Hematopoietic multipotent progenitor cell treated with erythropoietin and hydrocortisone succinate and interleukin-3 and kit ligand, for 4 days (in vitro differentiated cells): ENCODE data around the gene GABRE.
"Not testable (repeated sequence)": the region's sequence is repeated elsewhere in the genome, so short reads cannot be mapped to it uniquely, and the experiment has no call there.

ENCODE experiments used
- DNase-seq: peaks from one replicate; pipeline ENCODE4 v3.0.0-alpha.2; 2015

The GABRE gene

DNA sequence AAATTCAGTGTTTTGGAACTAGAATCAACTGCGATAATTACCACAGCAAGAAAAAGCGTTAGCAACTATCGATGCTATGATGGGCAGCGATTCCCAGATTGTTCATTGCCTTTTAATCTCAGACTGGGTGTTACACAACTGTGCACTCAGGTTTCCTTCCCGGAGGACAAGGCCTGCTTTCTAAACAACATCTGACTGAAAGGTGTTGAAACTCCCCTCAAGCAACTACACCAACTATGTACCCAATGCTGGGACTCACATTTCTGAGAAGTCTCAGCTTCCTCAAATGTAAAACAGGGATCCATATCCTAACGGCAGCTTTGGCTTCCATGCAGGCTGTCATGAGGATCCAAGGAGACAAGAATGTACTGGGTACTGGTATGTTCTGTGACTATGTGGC is 8.2 kb downstream of the GABRE start:
- DNase-seq = no peak

DNA sequence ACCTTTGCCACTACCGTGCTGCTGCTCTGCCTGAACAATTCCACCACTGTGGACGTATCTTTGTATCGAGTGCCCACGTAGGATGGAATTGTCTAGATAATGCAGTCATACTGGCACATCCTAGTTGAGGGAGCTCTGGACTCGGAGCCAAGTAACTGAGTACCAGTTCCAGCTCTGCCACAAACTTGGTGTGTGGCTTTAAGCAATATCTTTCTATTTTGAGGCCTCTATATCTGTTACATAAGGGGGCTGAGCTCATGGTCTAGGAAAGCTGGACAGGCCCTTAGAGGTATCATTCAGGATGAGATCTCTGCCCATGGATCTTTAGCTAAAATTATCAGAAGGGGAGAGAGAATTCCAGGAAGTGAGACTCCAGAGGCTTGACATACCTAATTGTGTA is 12.4 kb downstream of the GABRE start:
- DNase-seq = no peak

DNA sequence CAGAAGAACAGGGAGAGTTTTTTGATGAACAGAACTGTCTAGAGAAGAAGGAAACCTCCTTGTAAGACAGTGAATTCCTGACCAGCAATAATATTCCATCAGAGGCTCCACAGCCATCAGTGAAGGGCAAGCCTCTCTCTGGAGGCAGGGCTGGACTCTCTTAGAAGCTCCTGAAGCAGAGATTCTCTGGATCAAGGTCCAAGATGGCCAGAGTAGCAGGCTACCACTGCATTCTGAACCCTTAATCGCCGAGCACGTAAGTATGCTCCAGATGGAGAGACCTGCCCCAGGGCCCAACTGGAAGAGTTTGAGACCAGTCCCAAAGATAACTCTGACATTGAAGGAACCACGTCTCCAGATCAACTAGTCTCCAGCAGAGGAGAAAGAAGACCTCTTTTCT is 16.4 kb downstream of the GABRE start:
- no peak for DNase-seq

DNA sequence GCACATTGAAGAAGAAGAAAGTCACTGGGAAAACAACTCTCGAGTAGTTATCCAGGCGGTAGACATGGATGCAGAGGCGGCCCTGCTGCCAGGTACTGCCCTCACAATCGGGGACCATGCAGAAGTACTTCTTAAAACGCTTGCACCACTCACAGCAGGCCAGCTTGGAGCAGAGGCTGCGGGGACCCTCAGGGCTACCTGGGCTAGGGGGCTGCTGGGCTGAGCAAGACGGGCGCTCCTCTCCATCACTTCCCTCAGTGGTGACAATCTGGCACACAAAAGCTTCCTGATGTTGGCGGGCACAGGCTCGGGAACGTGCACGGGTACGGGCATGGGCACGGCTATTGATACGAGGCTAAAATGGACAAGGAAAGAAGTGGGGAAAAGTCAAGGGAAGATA is 19.7 kb downstream of the GABRE start:
- DNase-seq = no peak

DNA sequence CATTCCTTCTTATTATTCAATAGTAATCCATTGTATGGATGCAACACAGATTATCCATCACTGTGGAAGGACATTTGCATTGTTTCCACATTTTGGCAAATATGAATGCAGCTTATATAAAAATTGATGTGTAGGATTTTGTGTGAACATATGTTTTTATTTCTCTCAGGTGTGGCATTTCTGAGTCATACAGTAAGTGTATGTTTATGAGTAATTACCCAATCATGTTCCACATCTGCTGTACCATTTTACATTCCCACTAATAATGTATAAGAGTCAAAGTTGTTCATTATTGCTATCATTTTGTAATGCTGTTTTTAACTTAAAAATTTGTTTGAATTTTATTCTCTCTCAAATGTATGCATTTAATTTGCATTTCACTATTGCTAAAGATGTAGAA is 36.3 kb downstream of the GABRE start:
- DNase-seq = no peak

DNA sequence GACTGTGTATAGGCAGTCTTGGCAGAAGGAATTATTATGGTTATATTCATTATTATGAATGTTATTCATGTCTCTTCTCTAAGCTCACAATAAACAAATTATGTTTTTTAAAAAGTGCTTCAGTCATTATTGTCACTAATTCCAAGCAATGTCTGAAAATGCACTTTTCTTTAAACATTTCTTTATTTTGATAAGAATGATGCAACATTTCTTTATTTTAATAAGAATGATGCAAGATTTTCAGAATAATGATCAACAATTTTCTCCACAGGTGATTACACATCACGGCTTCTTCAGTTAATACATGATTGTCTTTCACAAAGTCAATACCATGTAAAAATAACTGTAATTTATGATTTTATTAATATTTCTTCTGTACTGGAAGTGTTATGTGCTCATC is 39.1 kb downstream of the GABRE start:
- DNase-seq = no peak

DNA sequence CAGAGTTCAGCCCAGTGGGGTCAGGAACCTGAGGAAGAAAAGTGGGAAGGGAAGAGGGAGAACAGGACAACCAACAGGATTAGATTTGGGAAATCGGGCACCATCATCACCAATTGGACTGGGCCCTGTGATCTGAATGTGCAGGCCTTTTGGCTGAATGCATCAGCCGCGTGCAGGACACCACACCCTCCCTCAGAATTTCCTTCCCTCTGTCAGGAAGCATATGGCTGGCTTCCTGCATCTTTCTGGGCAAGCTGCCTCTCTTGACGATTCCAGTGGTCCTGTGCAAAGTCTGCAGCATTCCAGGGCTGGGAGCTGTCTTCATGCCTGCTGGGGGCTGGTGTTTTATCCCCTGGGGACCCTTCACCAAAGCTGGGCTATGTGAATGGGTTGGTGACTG is 45.4 kb downstream of the GABRE start:
- DNase-seq = no peak

DNA sequence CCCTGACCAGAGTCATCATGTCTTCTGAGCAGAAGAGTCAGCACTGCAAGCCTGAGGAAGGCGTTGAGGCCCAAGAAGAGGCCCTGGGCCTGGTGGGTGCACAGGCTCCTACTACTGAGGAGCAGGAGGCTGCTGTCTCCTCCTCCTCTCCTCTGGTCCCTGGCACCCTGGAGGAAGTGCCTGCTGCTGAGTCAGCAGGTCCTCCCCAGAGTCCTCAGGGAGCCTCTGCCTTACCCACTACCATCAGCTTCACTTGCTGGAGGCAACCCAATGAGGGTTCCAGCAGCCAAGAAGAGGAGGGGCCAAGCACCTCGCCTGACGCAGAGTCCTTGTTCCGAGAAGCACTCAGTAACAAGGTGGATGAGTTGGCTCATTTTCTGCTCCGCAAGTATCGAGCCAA is 50.8 kb downstream of the GABRE start:
- no peak for DNase-seq

DNA sequence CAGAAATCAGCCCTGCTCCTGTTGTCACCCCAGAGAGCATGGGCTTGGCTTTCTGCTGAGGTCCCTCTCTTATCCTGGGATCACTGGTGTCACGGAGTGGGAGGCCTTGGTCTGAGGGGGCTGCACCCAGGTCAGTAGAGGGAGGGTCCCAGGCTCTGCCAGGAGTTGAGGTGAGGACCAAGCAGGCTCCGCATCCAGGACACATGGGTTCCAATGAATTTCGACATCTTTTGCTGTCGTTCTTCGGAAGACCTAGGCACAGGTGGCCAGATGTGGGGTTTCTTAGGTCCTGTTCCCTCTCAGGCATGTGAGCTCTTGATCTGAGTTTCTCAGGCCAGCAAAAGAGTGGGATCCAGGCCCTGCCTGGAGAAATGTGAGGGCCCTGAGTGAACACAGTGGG is 51.8 kb downstream of the GABRE start:
- DNase-seq = no peak

DNA sequence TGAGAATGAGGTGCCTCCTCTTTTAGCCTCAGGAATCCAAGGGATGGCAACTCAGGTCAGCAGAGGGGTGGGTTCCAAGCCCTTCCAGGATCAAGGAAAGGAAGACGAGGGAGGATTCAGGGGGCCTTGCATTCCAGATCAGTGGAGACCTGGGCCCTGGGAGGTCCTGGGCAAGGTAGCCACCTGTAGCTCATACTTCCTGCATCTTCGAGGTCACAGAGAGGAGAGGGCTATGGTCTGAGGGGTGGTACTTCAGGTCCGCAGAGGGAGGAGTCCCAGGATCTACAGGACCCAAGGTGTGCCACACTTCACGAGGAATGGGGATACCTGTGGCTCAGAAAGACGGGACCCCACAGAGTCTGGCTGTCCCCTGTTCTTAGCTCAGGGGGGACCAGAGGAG is 52.6 kb downstream of the GABRE start:
- no peak for DNase-seq

DNA sequence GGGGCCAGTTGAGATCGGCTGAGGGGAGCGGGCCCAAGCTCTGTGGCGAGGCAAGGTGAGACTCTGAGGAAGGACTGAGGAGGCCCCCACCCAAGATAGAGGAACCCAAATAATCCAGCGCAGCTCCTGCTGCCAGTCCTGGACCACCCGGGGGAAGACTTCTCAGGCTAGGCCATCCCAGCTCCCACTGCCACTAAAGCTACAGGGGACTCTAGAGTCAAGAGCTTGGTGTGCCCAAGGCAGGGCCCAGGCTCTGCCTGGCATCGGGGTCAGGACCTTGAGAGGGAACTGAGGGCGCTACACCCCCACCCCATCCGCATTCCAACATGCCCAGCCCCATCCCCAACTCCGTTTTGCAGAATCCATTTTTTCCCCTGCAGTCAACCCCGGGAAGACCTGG is 53.2 kb downstream of the GABRE start:
- no peak for DNase-seq

DNA sequence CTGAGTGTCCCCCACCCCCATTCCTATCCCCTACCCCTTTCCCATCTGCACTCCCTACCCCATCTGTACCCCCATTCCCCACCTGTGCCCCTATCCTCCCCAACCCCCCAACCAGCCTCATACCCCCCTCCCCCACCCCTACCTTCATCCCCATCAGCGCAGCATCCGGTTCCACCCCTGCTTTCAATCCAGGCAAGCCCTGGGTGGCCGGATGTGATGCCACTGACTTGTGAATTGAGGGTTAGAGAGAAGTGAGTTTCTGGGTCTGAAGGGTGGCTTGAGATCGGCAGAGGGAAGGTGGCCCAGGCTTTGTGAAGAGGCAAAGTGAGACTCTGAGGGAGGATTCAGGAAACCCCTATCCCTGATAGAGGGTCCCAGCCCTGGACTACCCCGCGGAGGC is 53.9 kb downstream of the GABRE start:
- DNase-seq = no peak

DNA sequence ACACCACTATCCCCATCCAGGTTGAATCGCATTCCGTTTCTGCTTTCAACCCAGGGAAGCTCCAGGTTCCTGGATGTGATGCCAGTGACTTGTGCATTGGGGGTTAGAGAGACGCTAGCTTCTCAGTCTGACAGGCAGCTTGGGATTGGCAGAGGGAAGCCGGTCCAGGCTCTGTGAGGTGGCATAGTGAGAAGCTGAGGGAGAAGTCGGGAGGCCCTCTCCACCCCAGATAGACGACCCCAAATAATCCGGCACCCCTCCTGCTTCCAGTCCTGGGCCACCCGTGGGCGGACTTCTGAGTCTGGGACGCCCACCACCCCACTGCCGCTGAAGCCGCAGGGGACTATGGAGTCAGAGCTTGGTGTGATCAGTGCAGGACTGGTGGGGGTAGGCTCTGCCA is 54.4 kb downstream of the GABRE start:
- DNase-seq = no peak

DNA sequence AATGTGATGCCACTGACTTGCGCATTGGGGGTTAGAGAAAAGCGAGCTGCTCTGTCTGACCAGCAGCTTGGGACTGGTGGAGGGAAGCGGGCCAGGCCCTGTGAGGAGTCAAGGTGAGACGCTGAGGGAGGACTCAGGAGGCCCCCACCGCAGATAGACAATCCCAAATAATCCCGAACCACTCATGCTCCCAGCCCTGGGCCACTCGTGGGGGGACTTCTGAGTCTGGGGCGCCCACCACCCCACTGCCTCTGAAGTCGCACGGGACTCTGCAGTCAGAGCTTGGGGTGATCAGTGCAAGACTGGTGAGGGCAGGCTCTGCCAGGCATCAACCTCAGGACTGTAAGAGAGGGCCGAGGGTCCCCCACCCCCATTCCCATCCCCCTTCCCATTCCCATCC is 54.9 kb downstream of the GABRE start:
- DNase-seq = no peak

DNA sequence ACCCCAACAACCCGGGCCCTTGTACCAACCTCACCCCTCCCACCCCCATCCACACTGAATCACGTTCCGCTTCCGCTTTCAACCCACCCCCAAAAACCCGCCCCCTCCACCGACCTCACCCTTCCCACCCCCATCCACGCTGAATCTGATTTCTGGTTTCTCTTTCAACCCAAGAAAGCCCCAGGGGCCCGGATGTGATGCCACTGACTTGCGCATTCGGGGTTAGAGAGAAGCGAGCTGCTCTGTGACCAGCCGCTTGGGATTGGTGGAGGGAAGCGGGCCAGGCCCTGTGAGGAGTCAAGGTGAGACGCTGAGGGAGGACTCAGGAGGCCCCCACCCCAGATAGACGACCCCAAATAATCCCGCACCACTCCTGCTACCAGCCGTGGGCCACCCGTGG is 55.7 kb downstream of the GABRE start:
- not testable (repeated sequence) for DNase-seq

DNA sequence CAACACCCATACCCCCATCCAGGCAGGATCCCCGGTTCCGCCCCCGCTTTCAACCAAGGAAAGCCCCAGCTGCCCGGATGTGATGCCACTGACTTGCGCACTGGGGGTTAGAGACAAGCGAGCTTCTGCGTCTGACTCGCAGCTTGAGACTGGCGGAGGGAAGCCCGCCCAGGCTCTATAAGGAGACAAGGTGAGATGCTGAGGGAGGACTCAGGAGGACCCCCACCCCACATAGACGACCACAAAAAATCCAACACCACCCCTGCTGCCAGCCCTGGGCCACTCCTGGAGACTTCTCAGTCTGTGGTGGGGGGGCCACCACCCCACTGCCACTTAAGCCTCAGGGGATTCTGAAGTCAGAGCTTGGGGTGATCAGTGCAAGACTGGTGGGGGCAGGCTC is 61.7 kb downstream of the GABRE start, which contains the start of gene MAGEA4:
Gene MAGEA4 (plus strand): TSS at position 110 of the 400 bp plus-strand sequence. CDS start 10,776 bp downstream, outside the sequence.
- no peak for DNase-seq

DNA sequence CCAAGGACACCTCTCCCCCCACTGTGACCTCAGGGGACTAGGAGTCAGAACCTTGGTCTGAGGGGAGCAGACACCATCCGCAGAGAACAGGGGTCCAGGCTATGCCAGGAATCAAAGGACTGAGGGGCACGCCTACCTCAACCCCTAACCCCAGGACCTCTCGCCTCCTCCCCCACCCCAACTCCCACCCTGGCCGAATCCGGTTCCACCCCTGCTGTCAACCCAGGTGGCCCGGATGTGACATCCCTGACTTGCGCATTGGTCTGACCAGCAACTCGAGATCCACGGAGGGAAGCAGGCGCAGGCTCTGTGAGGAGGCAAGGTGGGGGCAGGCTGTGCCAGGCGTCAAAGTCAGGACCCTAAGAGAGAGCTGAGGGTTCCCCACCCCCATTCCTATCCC is 62.3 kb downstream of the GABRE start:
- DNase-seq = no peak

DNA sequence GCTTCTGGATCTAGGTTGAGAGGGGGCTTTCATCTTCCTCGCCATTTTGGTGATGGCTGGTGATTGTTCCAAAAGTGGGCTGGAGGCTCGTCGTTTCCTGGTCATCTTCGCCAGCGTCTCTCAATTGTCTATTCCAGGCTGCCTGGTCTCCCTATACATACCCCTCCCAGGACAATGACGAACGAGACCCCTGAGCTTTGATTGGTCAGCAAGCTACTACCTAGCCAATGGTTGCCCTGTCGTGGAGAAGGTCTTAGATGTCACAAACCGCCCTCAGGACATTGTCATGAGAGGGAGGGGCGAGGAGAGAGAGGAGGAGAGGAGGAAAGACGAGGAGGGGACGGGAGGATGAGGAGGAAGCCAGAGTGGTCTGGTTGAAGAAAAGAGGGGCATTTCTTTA is 69.5 kb downstream of the GABRE start:
- DNase-seq = no peak
